Measurements from ENCODE around the gene MAPK1IP1L. TPM values are rescaled to one million over a fixed set of nuclear protein-coding genes. Genes with fewer than 3 reads are reported as not detected.
"Not testable (repeated sequence)": the region's sequence is repeated elsewhere in the genome, so short reads cannot be mapped to it uniquely, and the experiment has no call there.

MAPK1IP1L gene
- total RNA-seq, 3 donors from 2014 or later (not counting 1 experiment from before 2014, with no cell fraction given), result 119 to 140 (median 127) TPM

- TF ChIP-seq, protein P1, sequence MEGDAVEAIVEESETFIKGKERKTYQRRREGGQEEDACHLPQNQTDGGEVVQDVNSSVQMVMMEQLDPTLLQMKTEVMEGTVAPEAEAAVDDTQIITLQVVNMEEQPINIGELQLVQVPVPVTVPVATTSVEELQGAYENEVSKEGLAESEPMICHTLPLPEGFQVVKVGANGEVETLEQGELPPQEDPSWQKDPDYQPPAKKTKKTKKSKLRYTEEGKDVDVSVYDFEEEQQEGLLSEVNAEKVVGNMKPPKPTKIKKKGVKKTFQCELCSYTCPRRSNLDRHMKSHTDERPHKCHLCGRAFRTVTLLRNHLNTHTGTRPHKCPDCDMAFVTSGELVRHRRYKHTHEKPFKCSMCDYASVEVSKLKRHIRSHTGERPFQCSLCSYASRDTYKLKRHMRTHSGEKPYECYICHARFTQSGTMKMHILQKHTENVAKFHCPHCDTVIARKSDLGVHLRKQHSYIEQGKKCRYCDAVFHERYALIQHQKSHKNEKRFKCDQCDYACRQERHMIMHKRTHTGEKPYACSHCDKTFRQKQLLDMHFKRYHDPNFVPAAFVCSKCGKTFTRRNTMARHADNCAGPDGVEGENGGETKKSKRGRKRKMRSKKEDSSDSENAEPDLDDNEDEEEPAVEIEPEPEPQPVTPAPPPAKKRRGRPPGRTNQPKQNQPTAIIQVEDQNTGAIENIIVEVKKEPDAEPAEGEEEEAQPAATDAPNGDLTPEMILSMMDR (IDR thresholded peaks at IDR 0.05), result no peak
Observed at GRCh38 chr14:55019968-55020554, 31.4 kb upstream of the MAPK1IP1L start.

DNA sequence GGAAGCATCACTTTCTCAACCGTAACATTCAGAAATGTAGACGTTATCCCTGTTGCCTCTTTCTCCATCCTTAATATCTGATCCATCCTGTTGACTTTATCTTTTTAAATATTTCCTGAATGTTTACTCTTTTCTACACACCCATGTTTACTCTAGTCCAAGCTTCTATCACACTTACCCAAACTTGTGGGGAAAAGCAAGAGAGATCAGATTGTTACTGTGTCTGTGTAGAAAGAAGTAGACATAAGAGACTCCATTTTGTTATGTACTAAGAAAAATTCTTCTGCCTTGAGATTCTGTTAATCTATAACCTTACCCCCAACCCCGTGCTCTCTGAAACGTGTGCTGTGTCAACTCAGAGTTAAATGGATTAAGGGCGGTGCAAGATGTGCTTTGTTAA is 27.1 kb upstream of the MAPK1IP1L start:
- not testable (repeated sequence) for H3K4me3 ChIP-seq (ENCODE audit: low read length); H3K9me3 Mint-ChIP-seq; ATAC-seq; DNase-seq; H3K27me3 Mint-ChIP-seq (ENCODE audit: low read depth in 2 of 2); H3K36me3 ChIP-seq (ENCODE audit: control insufficient read depth, insufficient read depth, low read length); H3K4me1 ChIP-seq (ENCODE audit: control insufficient read depth, insufficient read depth, low read length); H3K27ac Mint-ChIP-seq; H3K27ac ChIP-seq (ENCODE audit: low read length); H3K4me3 Mint-ChIP-seq; H3K36me3 Mint-ChIP-seq; H3K9me3 ChIP-seq (ENCODE audit: control insufficient read depth, insufficient read depth, low read length); H3K27me3 ChIP-seq (ENCODE audit: control insufficient read depth, insufficient read depth, low read length)
- WGBS (ENCODE audit: insufficient coverage), result 100% methylated on average over 2 of the region's 5 CpGs
- intact Hi-C loops (cut with micrococcal nuclease), result loop anchor here (10.0 kb wide), 1 partner anchor 120 kb away; the partner anchor contains the start of gene GCH1
- H3K4me1 Mint-ChIP-seq, result peaks cover 32 to 36% of the 10 kb centered on the region in 2 donors

More at GRCh38 chr14:55019968-55020554, 31.4 kb upstream of the MAPK1IP1L start:
- DNase-seq (no peak), ATAC-seq (no peak)
- no peaks in the 10 kb centered on the region for H3K27me3 ChIP-seq (ENCODE audit: control insufficient read depth, insufficient read depth, low read length)
- H3K36me3 ChIP-seq (ENCODE audit: control insufficient read depth, insufficient read depth, low read length), result no peaks in the 10 kb centered on the region
- Mint-ChIP-seq H3K4me1 (no peaks in the 10 kb centered on the region), H3K27me3 (ENCODE audit: low read depth in 2 of 2) (no peaks in the 10 kb centered on the region), H3K9me3 (no peaks in the 10 kb centered on the region), H3K27ac (no peak overlapping the region), H3K4me3 (no peak overlapping the region), H3K36me3 (no peaks in the 10 kb centered on the region)
- H3K4me3 ChIP-seq (ENCODE audit: low read length), result no peak overlapping the region
- 98% methylated on average over 2 of the region's 2 CpGs for WGBS (ENCODE audit: insufficient coverage)
- no peak overlapping the region for H3K27ac ChIP-seq (ENCODE audit: low read length)
- intact Hi-C loops (cut with micrococcal nuclease), result loop anchor here (10.0 kb wide), 1 partner anchor 115 kb away; the partner anchor contains the start of gene GCH1
- no peaks in the 10 kb centered on the region for H3K4me1 ChIP-seq (ENCODE audit: control insufficient read depth, insufficient read depth, low read length)
- H3K9me3 ChIP-seq (ENCODE audit: control insufficient read depth, insufficient read depth, low read length), result no peaks in the 10 kb centered on the region

- H3K36me3 ChIP-seq (ENCODE audit: control insufficient read depth, insufficient read depth, low read length), result no peaks in the 10 kb centered on the region
- DNase-seq (no peak), ATAC-seq (no peak)
- Mint-ChIP-seq H3K27me3 (ENCODE audit: low read depth in 2 of 2) (no peaks in the 10 kb centered on the region), H3K9me3 (no peaks in the 10 kb centered on the region), H3K27ac (peak overlapping the region; percentile 92 to 93), H3K4me1 (peaks cover 32 to 36% of the 10 kb centered on the region in 2 donors), H3K4me3 (peak overlapping the region; percentile 94), H3K36me3 (no peaks in the 10 kb centered on the region)
- H3K4me1 ChIP-seq (ENCODE audit: control insufficient read depth, insufficient read depth, low read length), result no peaks in the 10 kb centered on the region
- intact Hi-C loops (cut with micrococcal nuclease), result loop anchor here (10.0 kb wide), 1 partner anchor 121 kb away; the partner anchor contains the start of gene GCH1
- no peak overlapping the region for H3K4me3 ChIP-seq (ENCODE audit: low read length)
- H3K9me3 ChIP-seq (ENCODE audit: control insufficient read depth, insufficient read depth, low read length), result no peaks in the 10 kb centered on the region
- 54% methylated on average over 7 of the region's 7 CpGs for WGBS (ENCODE audit: insufficient coverage)
- no peaks in the 10 kb centered on the region for H3K27me3 ChIP-seq (ENCODE audit: control insufficient read depth, insufficient read depth, low read length)
- TF ChIP-seq, protein P1 (IDR thresholded peaks at IDR 0.05), result no peak
- no peak overlapping the region for H3K27ac ChIP-seq (ENCODE audit: low read length)
Observed at GRCh38 chr14:55025948-55026347, 25.5 kb upstream of the MAPK1IP1L start.

- Mint-ChIP-seq H3K9me3 (no peaks in the 10 kb centered on the region), H3K27ac (peak overlapping the region; percentile 92 to 93), H3K4me3 (peak overlapping the region; percentile 94), H3K4me1 (peaks cover 32 to 36% of the 10 kb centered on the region in 2 donors), H3K27me3 (ENCODE audit: low read depth in 2 of 2) (no peaks in the 10 kb centered on the region), H3K36me3 (no peaks in the 10 kb centered on the region)
- Histone ChIP-seq H3K27ac (ENCODE audit: low read length) (peak overlapping the region; percentile 85), H3K36me3 (ENCODE audit: control insufficient read depth, insufficient read depth, low read length) (no peaks in the 10 kb centered on the region), H3K4me1 (ENCODE audit: control insufficient read depth, insufficient read depth, low read length) (no peaks in the 10 kb centered on the region), H3K9me3 (ENCODE audit: control insufficient read depth, insufficient read depth, low read length) (no peaks in the 10 kb centered on the region), H3K4me3 (ENCODE audit: low read length) (peak overlapping the region; percentile 83), H3K27me3 (ENCODE audit: control insufficient read depth, insufficient read depth, low read length) (no peaks in the 10 kb centered on the region)
- intact Hi-C loops (cut with micrococcal nuclease), result loop anchor here (10.0 kb wide), 1 partner anchor 122 kb away; the partner anchor contains the start of gene GCH1
- TF ChIP-seq, protein P1 (IDR thresholded peaks at IDR 0.05), result no peak
- DNase-seq (no peak), ATAC-seq (no peak)
- 4% methylated on average over 9 of the region's 9 CpGs for WGBS (ENCODE audit: insufficient coverage)
Observed at GRCh38 chr14:55026441-55026792, 25.0 kb upstream of the MAPK1IP1L start.
